HepG2 (cell line): ENCODE data around the gene DOP1B. TPM values are rescaled to one million over a fixed set of nuclear protein-coding genes. Genes with fewer than 3 reads are reported as not detected.

Experiments used
- ATAC-seq: fragments of 200-7000 bp; cut with Tn5 transposase; 3 replicates; pipeline ENCODE4 v1.9.1; 2020; ENCODE audit warnings: mild to moderate bottlenecking, moderate library complexity
- BruUV-seq: library from RNA; stranded (reverse); fragments of 400-500 nt; replicated peaks from 2 replicates; lab custom pipeline; 2021; lab: Mats Ljungman, UMichigan
- CTCF ChIA-PET: fragments of 300-600 bp; formaldehyde crosslinking; extraction: SDS; loops from one replicate; lab custom pipeline; 2021; ENCODE audit warnings: low total read pairs, inconsistent platforms, low intra/inter-chr PET ratio; lab: Yijun Ruan, JAX
- POLR2A ChIA-PET: fragments of 350-600 bp; sonication (Branson Sonifier 250); formaldehyde crosslinking; loops from one replicate; lab custom pipeline; 2020; ENCODE audit warnings: antibody characterized with exemption, inconsistent platforms; lab: Yijun Ruan, JAX
- DNase-seq: peaks from one replicate; pipeline ENCODE4 v3.0.0-alpha.2; 2015; ENCODE audit warnings: low spot score
- FAIRE-seq: peaks from 3 replicates; lab custom pipeline; 2011; peaks lifted over from hg19 to GRCh38; lab: Jason Lieb, UNC
- H2AFZ ChIP-seq: one replicate; pipeline ENCODE4 v1.6.1; 2011; ENCODE audit warnings: low read length, inconsistent platforms
- H3K27ac ChIP-seq: fragments of 300-600 bp; 3 replicates; pipeline ENCODE4 v1.8.0; 2011; ENCODE audit warnings: mixed run types, mild to moderate bottlenecking, mixed read lengths, low read length, inconsistent platforms; ENCODE audit not compliant: insufficient read depth; ENCODE audit errors: extremely low read length
- H3K27me3 ChIP-seq, 2 experiments: fragments of 200-600 bp in 1 of 2; 2 replicates in 1 of 2; 3 replicates in 1 of 2; pipeline versions ENCODE4 v1.6.0 to v1.8.0; 2011; ENCODE audit warnings: low read length in 2 of 2, mild to moderate bottlenecking in 2 of 2, moderate library complexity in 2 of 2, inconsistent platforms in 1 of 2; ENCODE audit not compliant: insufficient read depth in 2 of 2, control insufficient read depth in 1 of 2
- H3K36me3 ChIP-seq, 2 experiments: fragments of 200-600 bp in 1 of 2; replicated peaks in 1 of 2; 2 replicates in 1 of 2; 3 replicates in 1 of 2; pipeline versions ENCODE4 v1.5.1 to v1.8.0; 2011; ENCODE audit warnings: low read length in 2 of 2, inconsistent platforms in 1 of 2; ENCODE audit not compliant: insufficient read depth in 2 of 2, control insufficient read depth in 1 of 2
- H3K4me1 ChIP-seq: 2 replicates; pipeline ENCODE4 v1.5.1; 2012; ENCODE audit warnings: low read length, inconsistent platforms; ENCODE audit not compliant: insufficient read depth
- H3K4me2 ChIP-seq: 2 replicates; pipeline ENCODE4 v1.6.0; 2011; ENCODE audit warnings: low read depth, low read length, inconsistent platforms
- H3K4me3 ChIP-seq, 3 experiments: fragments of 200-600 bp in 1 of 3; sonication (generic), shearing (Covaris generic) in 1 of 3; replicated peaks in 1 of 3; 2 replicates each; pipeline ENCODE4 v1.5.1; 2011 to 2016; ENCODE audit warnings: low read length in 3 of 3, inconsistent platforms in 2 of 3, low read depth in 2 of 3, mild to moderate bottlenecking in 2 of 3, control low read depth in 1 of 3, mixed read lengths in 1 of 3; ENCODE audit not compliant: insufficient read depth in 1 of 3
- H3K79me2 ChIP-seq: one replicate; pipeline ENCODE4 v1.6.1; 2011; ENCODE audit warnings: low read length, inconsistent platforms; ENCODE audit not compliant: insufficient read depth
- H3K9ac ChIP-seq: 2 replicates; pipeline ENCODE4 v1.6.0; 2011; ENCODE audit warnings: mild to moderate bottlenecking, low read depth, low read length, inconsistent platforms; ENCODE audit not compliant: insufficient read depth
- H3K9me3 ChIP-seq: 2 replicates; pipeline ENCODE4 v1.5.1; 2012; ENCODE audit warnings: mild to moderate bottlenecking, low read length
- H4K20me1 ChIP-seq: 2 replicates; pipeline ENCODE4 v1.6.0; 2011; ENCODE audit warnings: inconsistent platforms, mild to moderate bottlenecking, low read length, moderate library complexity; ENCODE audit not compliant: insufficient read depth
- FUBP1 ChIP-seq: sonication (generic); formaldehyde crosslinking; IDR thresholded peaks from 2 replicates; pipeline ENCODE4 v1.5.1; 2020; ENCODE audit warnings: missing genetic modification reagents, mild to moderate bottlenecking, borderline replicate concordance
- MEF2D ChIP-seq: sonication (generic); formaldehyde crosslinking; IDR thresholded peaks from 2 replicates; pipeline ENCODE4 v1.5.1; 2020; ENCODE audit warnings: mild to moderate bottlenecking, missing genetic modification reagents
- NFKB2 ChIP-seq: sonication (generic); formaldehyde crosslinking; IDR thresholded peaks from 2 replicates; pipeline ENCODE4 v1.4.0; 2020; ENCODE audit warnings: missing genetic modification reagents, borderline replicate concordance
- ZBTB37 ChIP-seq: sonication (generic); formaldehyde crosslinking; IDR thresholded peaks from 2 replicates; pipeline ENCODE4 v1.4.0; 2020; ENCODE audit warnings: mild to moderate bottlenecking, missing genetic modification reagents
- WGBS: methylation state at CpG from one replicate; pipeline ENCODE4 v1.1.6; 2017; ENCODE audit warnings: low lambda C conversion rate; 5-methylcytosine and 5-hydroxymethylcytosine counted together
- in situ Hi-C: cut with HindIII; loops from 2 replicates; pipeline ENCODE4 v1.10.0; 2017; ENCODE audit warnings: low pct_unique_long_range_greater_than_20kb; ENCODE audit not compliant: extremely low pct_ligation_motif_present
- intact Hi-C: fragments of 100-400 bp; cut with micrococcal nuclease; formaldehyde crosslinking; loops from one replicate; pipeline ENCODE4 v1.10.0; 2022; ENCODE audit not compliant: unreplicated experiment
- polyA plus RNA-seq, 8 experiments: library from polyadenylated mRNA; depleted of rRNA in 3 of 8; stranded (reverse) in 7 of 8; unstranded in 1 of 8; fragments of >200 nt; fragmentation: Illumina TruSeq in 4 of 8; extraction: Trizol in 4 of 8; gene quantifications; 2 replicates each; pipeline versions ENCODE4 v1.2.1 to v1.2.3, GENCODE V29; 2011 to 2016; ENCODE audit warnings: low read depth in 4 of 8, missing spikeins in 1 of 8, mixed read lengths in 1 of 8; ENCODE audit not compliant: insufficient read depth in 1 of 8
- total RNA-seq, 5 experiments: library from RNA; depleted of rRNA; stranded (reverse); fragments of >200 nt; fragmentation: Illumina TruSeq; extraction: Trizol; gene quantifications; 2 replicates each; pipeline ENCODE4 v1.2.3, GENCODE V29; 2016; ENCODE audit warnings: low read depth in 1 of 5

The DOP1B gene
- total and polyA plus RNA-seq, 2 of the 13 experiments (the other 11 are each of a cell fraction or from before 2014, with no cell fraction given), result 2.8 to 3.2 TPM

- FAIRE-seq, result no peak
- intact Hi-C loops, result no loop called here
- H3K4me3 ChIP-seq, result no peak overlapping the region
- ATAC-seq, result no peak
- no peak for DNase-seq
- WGBS, result 36% methylated on average over 7 of the region's 7 CpGs
- H2AFZ ChIP-seq, result no peak overlapping the region
- H3K4me2 ChIP-seq, result no peak overlapping the region
- H3K27ac ChIP-seq, result no peak overlapping the region
- H3K27me3 ChIP-seq, result no peaks in the 10 kb centered on the region; a peak in 1 of 5 replicates
- H3K79me2 ChIP-seq, result no peaks in the 10 kb centered on the region
- no peaks in the 10 kb centered on the region for H3K4me1 ChIP-seq
- in situ Hi-C loops, result no loop called here
- H3K36me3 ChIP-seq, result no peaks in the 10 kb centered on the region
- ChIA-PET POLR2A (no interaction called here), CTCF (no interaction called here)
- no peak overlapping the region for H3K9ac ChIP-seq
- no peak for TF ChIP-seq ZBTB37 (CRISPR knock-in tag)
- no peak for TF ChIP-seq FUBP1 (CRISPR knock-in tag)
- no peak for TF ChIP-seq NFKB2 (CRISPR knock-in tag)
- no peak for TF ChIP-seq MEF2D (CRISPR knock-in tag)
- BruUV-seq, result no TSS peak
- H3K9me3 ChIP-seq, result no peaks in the 10 kb centered on the region
- no peaks in the 10 kb centered on the region for H4K20me1 ChIP-seq
These were observed 36.2 kb upstream of the DOP1B start for GRCh38 chr21:36120304-36120888.
